Transverse colon (tissue), 4 donors: Measurements from ENCODE around the gene BCKDK. TPM values are rescaled to one million over a fixed set of nuclear protein-coding genes. Genes with fewer than 3 reads are reported as not detected.
"Not testable (repeated sequence)": the region's sequence is repeated elsewhere in the genome, so short reads cannot be mapped to it uniquely, and the experiment has no call there.

Experiments
- DNase-seq: peaks from one replicate; pipeline ENCODE4 v3.0.0-alpha.2; 2019
- H3K27ac ChIP-seq, 4 donors: fragments of 200-600 bp; sonication (generic); 2 replicates each; pipeline ENCODE4 v1.5.1; 2016 to 2018; ENCODE audit warnings: inconsistent platforms in 4 of 4
- H3K27me3 ChIP-seq: fragments of 200-600 bp; sonication (generic); 2 replicates; pipeline ENCODE4 v1.5.1; 2017; ENCODE audit warnings: inconsistent platforms
- H3K36me3 ChIP-seq, 4 donors: fragments of 200-600 bp; sonication (generic); 2 replicates each; pipeline ENCODE4 v1.5.1; 2017 to 2019; ENCODE audit warnings: inconsistent platforms in 4 of 4
- H3K4me1 ChIP-seq, 4 donors: fragments of 200-600 bp; sonication (generic); 2 replicates each; pipeline ENCODE4 v1.5.1; 2017 to 2020; ENCODE audit warnings: inconsistent platforms in 4 of 4
- H3K4me3 ChIP-seq, 4 donors: fragments of 200-600 bp; sonication (generic); 1 replicate in 1 of 4; 2 replicates in 3 of 4; pipeline versions ENCODE4 v1.5.1 to v1.6.1; 2017 to 2019; ENCODE audit warnings: inconsistent platforms in 4 of 4
- H3K9me3 ChIP-seq, 2 donors: fragments of 200-600 bp; sonication (generic); 2 replicates each; pipeline ENCODE4 v1.5.1; 2017 to 2019; ENCODE audit warnings: inconsistent platforms in 2 of 2
- CTCF ChIP-seq, 5 experiments: fragments of 200-600 bp in 3 of 5; fragments of 450-650 bp in 2 of 5; sonication (generic) in 3 of 5; IDR thresholded peaks; 1 replicate in 2 of 5; 2 replicates in 3 of 5; pipeline ENCODE4 v1.5.1; 2016 to 2017; ENCODE audit warnings: antibody characterized with exemption in 5 of 5, inconsistent platforms in 3 of 5, mild to moderate bottlenecking in 2 of 5, moderate library complexity in 1 of 5
- EP300 ChIP-seq: sonication (generic); formaldehyde crosslinking; IDR thresholded peaks from one replicate; pipeline ENCODE4 v1.6.1; 2017; ENCODE audit warnings: antibody characterized with exemption, low read depth
- POLR2A ChIP-seq: fragments of 450-650 bp; IDR thresholded peaks from one replicate; pipeline ENCODE4 v1.6.1; 2016; ENCODE audit warnings: antibody characterized with exemption, mild to moderate bottlenecking, moderate library complexity
- POLR2AphosphoS5 ChIP-seq, 3 donors: sonication (generic); formaldehyde crosslinking; IDR thresholded peaks; one replicate each; pipeline ENCODE4 v1.6.1; 2016; ENCODE audit warnings: antibody characterized with exemption in 3 of 3
- WGBS, 2 donors: methylation state at CpG; one replicate each; pipeline ENCODE4 v1.1.5; 2018; ENCODE audit warnings: low coverage in 1 of 2; 5-methylcytosine and 5-hydroxymethylcytosine counted together
- in situ Hi-C, 4 donors: fragments of 200-750 bp; cut with MboI; loops; one replicate each; pipeline versions ENCODE4 v1.15.0 to v1.15.1; 2017; ENCODE audit warnings: low sequenced_read_pairs in 3 of 4, low pct_ligation_motif_present in 1 of 4, low pct_unique_long_range_greater_than_20kb in 1 of 4
- intact Hi-C: fragments of 100-400 bp; cut with DNase I; formaldehyde crosslinking; loops from one replicate; pipeline ENCODE4 v1.15.1; 2023; ENCODE audit warnings: low total_unique reads
- total RNA-seq, 4 donors: library from RNA; depleted of rRNA; stranded (reverse); fragments of >200 nt; gene quantifications; one replicate each; pipeline ENCODE4 v1.1.0, GENCODE V29; 2016

The BCKDK gene
- total RNA-seq, 4 donors from 2014 or later, result 46.8 to 56.5 (median 51.3) TPM

- Histone ChIP-seq H3K4me1 (peaks cover 9 to 72% (median 51%) of the 10 kb centered on the region in 4 donors), H3K36me3 (no peaks in the 10 kb centered on the region), H3K27me3 (no peaks in the 10 kb centered on the region), H3K27ac (peak overlapping the region; percentile 91 to 94 (median 93)), H3K4me3 (peak overlapping the region; percentile 48 to 63 (median 52)), H3K9me3 (no peaks in the 10 kb centered on the region)
- in situ Hi-C loops, result no loop called here
- TF ChIP-seq POLR2A, result peak; percentile 88
- peak; percentile 11 to 87 (median 24) for TF ChIP-seq CTCF (IDR thresholded peaks at IDR 0.05)
- no peak for TF ChIP-seq EP300
- peak; percentile 66 to 86 (median 86) for TF ChIP-seq POLR2AphosphoS5 (IDR thresholded peaks at IDR 0.05)
- 32% methylated on average over 18 of the region's 18 CpGs; no CpG with 5 or more reads in 1 of the 2 donors for WGBS, 2 donors
- DNase-seq, result peak; percentile 77
- intact Hi-C loops, result no loop called here
Measured at GRCh38 chr16:31134625-31135534, 26.7 kb downstream of the BCKDK start.

- DNase-seq, result peak; percentile 94
- peak within 1 kb of the TSS; percentile 48 to 63 (median 52) for H3K4me3 ChIP-seq
- 34% methylated on average over 22 of the region's 22 CpGs; no CpG with 5 or more reads in 1 of the 2 donors for WGBS, 2 donors
- TF ChIP-seq POLR2A, result peak; percentile 98
- peak; percentile 78 to 99 (median 98) for TF ChIP-seq POLR2AphosphoS5 (IDR thresholded peaks at IDR 0.05)
- TF ChIP-seq EP300, result no peak
- no peak for TF ChIP-seq CTCF (IDR thresholded peaks at IDR 0.05)
- intact Hi-C loops, result no loop called here
- H3K36me3 ChIP-seq, result no peaks in the 10 kb centered on the region
- peak within 1 kb of the TSS; percentile 91 to 94 (median 93) for H3K27ac ChIP-seq
- H3K27me3 ChIP-seq, result no peaks in the 10 kb centered on the region
- H3K4me1 ChIP-seq, result peaks cover under 1 to 71% (median 44%) of the 10 kb centered on the region in 4 donors
- in situ Hi-C loops, result no loop called here
- no peaks in the 10 kb centered on the region for H3K9me3 ChIP-seq
Measured at GRCh38 chr16:31135535-31136286, 27.5 kb downstream of the BCKDK start, which contains the start of gene PRSS8. Gene PRSS8, minus strand, starts transcription at chr16:31135727. Its CDS starts 229 bp downstream, at chr16:31135498.

GRCh38 chr16:31136287-31136662 lies 28.1 kb downstream of the BCKDK start:
- no peak overlapping the region for H3K4me3 ChIP-seq
- TF ChIP-seq POLR2AphosphoS5 (IDR thresholded peaks at IDR 0.05), result no peak
- TF ChIP-seq POLR2A, result no peak
- TF ChIP-seq EP300, result no peak
- no peak for TF ChIP-seq CTCF (IDR thresholded peaks at IDR 0.05)
- intact Hi-C loops (no loop called here), in situ Hi-C loops (no loop called here)
- WGBS, 2 donors, result 83 to 100% methylated on average over 1 to 6 of the region's 6 CpGs
- H3K4me1 ChIP-seq, result peaks cover 3 to 71% (median 43%) of the 10 kb centered on the region in 4 donors
- no peaks in the 10 kb centered on the region for H3K9me3 ChIP-seq
- H3K27me3 ChIP-seq, result no peaks in the 10 kb centered on the region
- no peaks in the 10 kb centered on the region for H3K36me3 ChIP-seq
- DNase-seq, result no peak
- H3K27ac ChIP-seq, result peak overlapping the region in 2 of 4 donors; percentile 91 to 94

- H3K4me3 ChIP-seq, in situ Hi-C loops, H3K36me3 ChIP-seq, intact Hi-C loops, H3K9me3 ChIP-seq, H3K27me3 ChIP-seq, DNase-seq, H3K27ac ChIP-seq: not testable (repeated sequence)
- peaks cover 9 to 71% (median 45%) of the 10 kb centered on the region in 4 donors for H3K4me1 ChIP-seq
- 77 to 80% methylated on average over 13 to 20 of the region's 20 CpGs for WGBS, 2 donors
Measured at GRCh38 chr16:31136822-31137499, 28.8 kb downstream of the BCKDK start.
